ENCODE results near the gene MIEF1.

- TF ChIP-seq, protein P1, sequence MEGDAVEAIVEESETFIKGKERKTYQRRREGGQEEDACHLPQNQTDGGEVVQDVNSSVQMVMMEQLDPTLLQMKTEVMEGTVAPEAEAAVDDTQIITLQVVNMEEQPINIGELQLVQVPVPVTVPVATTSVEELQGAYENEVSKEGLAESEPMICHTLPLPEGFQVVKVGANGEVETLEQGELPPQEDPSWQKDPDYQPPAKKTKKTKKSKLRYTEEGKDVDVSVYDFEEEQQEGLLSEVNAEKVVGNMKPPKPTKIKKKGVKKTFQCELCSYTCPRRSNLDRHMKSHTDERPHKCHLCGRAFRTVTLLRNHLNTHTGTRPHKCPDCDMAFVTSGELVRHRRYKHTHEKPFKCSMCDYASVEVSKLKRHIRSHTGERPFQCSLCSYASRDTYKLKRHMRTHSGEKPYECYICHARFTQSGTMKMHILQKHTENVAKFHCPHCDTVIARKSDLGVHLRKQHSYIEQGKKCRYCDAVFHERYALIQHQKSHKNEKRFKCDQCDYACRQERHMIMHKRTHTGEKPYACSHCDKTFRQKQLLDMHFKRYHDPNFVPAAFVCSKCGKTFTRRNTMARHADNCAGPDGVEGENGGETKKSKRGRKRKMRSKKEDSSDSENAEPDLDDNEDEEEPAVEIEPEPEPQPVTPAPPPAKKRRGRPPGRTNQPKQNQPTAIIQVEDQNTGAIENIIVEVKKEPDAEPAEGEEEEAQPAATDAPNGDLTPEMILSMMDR (IDR thresholded peaks at IDR 0.05) = no peak
- TF ChIP-seq POLR2A (IDR thresholded peaks at IDR 0.05) (no peak), POLR2AphosphoS5 (IDR thresholded peaks at IDR 0.05) (no peak), EP300 (IDR thresholded peaks at IDR 0.05) (no peak)
Observed at GRCh38 chr22:39453765-39454378, 48.2 kb upstream of the MIEF1 start.

Data from gastroesophageal sphincter (tissue), 3 donors.